Endothelial cell of hepatic sinusoid (primary cell): Measurements from ENCODE around the gene KIF17.

Source experiments
- in situ Hi-C: cut with HindIII; loops from 2 replicates; pipeline ENCODE4 v1.10.0; 2017; ENCODE audit warnings: low sequenced_read_pairs

The KIF17 gene

GRCh38 chr1:20717452-20718342 is at the start of gene KIF17:
Gene KIF17, minus strand, starts transcription at chr1:20718007. Its CDS starts 301 bp downstream, at chr1:20717706.
- in situ Hi-C loops, result no loop called here

DNA sequence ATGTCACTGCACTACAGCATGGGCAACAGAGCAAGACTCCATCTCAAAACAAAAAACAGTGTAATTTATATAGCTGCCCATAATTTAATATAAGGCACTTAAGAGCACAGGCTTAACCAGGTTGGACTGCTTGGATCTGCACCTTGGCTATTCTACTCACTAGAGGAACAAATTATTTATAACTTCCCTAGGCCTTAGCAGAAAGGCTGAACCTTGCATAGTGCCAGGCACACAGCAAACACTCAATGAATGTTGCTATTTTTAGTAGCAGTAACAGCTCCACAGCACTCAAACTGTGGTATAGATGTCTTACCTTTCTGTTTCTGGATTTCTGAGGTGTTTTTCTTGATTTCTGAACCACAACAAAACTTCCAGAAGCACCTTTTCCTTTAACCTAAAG is 49.5 kb upstream of the KIF17 start:
- in situ Hi-C loops, result no loop called here

DNA sequence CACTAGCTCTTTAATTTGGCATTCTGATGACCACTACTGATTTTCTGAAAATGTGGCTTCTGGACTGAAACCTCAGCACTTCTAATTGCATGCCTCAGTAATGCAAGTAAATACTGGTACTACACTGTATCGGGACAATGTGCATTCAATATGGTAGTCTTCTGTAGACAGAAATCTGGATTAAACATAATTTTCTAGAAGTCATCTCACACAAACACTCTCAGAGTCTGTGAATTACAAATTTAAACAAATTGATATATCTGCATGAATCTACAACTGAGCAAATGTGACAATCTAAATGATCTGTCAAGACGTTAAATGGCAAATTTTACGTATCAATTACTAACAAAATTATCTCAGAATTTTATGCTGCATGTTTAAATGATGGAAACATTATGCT is 45.6 kb upstream of the KIF17 start:
- in situ Hi-C loops, result no loop called here

GRCh38 chr1:20760322-20760721 is 42.5 kb upstream of the KIF17 start:
- in situ Hi-C loops, result no loop called here

DNA sequence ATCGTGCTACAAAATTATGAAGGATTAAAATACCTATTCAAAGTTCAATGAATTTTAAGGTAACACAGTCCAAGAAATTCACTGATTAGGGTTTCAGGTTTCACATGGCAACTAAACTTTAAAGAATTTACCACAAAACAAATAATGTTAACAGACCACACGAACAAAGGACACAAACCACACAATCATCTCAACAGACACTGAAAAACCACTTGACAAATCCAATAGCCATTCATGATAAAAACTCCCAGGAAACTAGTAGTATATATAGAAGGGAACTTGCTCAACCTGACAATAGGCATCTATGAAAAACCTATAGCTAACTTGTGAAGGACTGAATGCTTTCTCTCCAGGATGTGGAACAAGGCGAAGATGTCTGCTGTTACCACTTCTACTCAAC is 35.8 kb upstream of the KIF17 start:
- in situ Hi-C loops, result no loop called here

DNA sequence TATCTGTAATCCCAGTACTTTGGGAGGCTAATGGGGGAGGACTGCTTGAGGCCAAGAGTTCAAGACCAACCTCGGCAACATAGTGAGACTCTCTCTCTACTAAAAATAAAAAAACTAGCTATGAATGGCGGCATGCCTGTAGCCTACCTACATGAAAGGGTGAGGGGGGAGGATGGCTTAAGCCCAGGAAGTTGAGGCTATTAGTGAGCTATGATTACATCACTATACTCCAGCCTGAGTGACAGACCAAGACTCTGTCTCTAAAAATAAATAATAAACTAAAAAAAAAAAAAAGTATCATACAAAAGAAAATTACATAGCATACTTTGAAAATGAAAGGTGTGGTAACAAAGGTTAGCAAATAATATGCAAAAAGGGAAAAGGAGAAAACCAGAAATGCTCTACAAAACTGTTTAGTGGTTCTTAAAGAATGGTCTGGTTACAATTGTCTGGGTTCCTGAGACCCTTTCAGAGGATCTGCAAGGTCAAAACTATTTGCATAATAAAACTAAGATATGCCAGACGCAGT is 33.7 kb upstream of the KIF17 start:
- in situ Hi-C loops, result no loop called here

- in situ Hi-C loops, result no loop called here
Observed at GRCh38 chr1:20742671-20743070, 24.9 kb upstream of the KIF17 start.

DNA sequence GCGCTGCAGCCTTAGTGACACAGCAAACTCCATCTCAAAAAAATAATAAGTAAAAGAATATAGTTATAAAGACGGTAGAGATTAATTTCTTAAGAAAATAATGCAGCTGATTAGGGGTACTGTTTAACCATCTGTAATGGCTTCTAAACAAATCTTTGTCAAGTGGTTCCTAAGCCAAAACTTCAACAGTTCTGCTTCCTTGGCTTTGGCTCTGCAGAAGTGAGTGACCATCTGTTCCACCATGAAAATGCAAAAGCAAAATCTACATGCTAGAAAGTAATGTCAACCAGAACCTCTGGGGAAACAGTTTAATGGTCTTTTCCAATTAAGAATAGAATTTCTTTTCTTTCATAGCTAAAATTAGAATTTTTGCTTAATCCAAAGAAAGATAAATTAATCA is 23.0 kb upstream of the KIF17 start:
- in situ Hi-C loops, result no loop called here

DNA sequence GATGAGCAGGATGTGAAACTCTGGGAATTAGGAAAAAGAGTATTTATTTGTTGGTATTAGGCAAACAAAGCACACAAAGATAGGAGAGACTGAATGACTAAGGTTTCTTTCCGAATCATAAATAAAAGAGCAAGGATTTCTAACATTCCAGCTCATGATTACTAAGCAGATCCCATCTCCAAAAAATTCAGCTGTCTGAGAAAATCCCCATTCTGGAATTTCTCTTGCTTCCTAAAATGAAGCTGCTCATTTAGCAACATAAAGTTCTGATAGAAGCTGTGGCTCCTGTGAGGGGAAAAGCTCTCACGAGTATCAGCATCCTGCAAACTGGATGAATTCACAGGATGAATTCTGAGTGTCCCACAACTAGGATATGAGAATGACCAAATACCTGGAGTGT is 21.4 kb upstream of the KIF17 start:
- in situ Hi-C loops, result no loop called here

DNA sequence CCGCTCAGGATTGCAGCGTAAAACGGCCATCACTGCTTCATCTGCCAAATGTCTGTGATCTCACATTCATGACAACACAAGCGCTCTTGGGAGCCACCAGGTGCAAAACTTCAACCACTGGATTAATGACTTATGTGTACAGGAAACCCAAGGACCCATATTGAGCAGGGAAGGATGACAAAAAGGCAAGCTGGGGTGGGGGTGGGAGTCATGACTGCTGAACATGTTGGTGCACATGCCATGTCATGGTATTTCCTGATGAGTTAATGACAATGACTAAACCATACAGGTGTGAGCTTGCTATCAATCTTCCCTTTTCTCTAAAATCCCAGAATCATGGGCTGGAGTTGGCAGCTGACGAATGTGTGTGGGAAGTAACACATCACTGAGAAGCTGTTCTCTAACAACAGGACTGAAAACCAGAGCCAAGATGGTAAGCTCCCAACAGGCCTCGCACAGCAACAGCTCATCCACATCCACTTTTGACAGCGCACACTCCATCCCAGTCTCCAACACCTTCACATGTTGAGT is 17.8 kb upstream of the KIF17 start:
- in situ Hi-C loops, result no loop called here

DNA sequence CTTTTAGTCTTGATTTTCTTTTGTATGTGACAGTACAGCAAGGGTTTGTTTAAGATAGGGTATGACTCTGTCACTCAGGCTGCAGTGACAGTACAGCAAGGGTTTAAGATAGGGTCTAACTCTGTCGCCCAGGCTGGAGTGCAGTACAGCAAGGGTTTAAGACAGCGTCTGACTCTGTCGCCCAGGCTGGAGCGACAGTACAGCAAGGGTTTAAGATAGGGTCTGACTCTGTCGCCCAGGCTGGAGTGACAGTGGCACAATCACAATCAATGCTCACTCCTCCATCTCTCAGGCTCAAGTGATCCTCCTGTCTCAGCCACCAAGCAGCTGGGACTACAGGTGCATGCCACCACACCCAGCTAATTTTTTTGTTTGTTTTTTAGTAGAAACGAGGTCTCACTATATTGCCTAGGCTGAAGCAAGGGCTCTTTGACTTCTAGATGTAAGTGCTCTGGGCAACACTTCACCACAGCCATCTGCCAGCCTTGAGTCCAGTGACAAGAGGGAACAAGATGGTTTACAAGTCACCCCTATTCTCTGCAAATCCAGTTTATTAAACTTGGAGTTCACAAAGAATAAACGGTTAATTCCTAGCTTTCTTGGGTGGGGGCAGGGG is 15.7 kb upstream of the KIF17 start:
- in situ Hi-C loops, result no loop called here

DNA sequence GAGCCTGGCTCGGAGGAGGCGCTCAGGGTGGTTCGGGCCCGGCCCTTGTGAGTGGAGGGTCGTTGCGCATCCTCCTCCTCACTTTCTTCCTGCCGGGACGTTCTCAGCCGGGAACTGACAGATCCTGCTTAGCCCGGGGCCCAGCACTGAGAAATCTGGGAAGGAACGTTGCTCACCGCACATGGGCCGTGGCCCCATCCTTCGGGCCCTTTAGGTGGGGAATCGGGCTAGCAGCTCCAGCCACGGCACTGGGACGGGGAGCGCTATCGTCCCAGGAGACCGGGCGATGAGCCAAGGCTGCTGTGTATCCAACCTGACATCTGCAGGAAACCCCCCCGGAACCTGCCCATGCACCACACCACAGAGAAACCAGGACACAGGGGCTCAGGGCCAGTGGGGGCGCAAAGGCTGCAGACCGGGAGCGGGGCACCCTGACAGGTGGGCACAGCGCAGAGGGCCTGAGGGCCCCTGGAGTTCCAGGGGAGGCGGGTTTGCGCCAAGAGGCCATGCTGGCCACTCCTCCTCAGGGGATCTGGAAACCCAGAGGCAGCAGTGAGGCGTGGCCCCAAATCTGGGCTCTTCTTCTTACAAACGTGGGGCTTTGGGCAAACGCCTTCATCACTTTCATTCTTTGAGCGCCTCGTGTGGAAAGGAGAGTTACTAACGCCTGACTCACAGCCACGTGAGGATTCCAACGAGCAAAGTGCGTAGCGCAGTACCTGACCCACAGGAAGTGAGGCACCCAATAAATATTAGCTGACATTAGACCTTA is 15.0 kb upstream of the KIF17 start, which contains the start of gene SH2D5:
SH2D5 (minus strand) TSS at position 116 of the 772 bp plus-strand sequence. CDS start 4,659 bp downstream, outside the sequence.
- in situ Hi-C loops, result no loop called here

- in situ Hi-C loops, result no loop called here
Observed at GRCh38 chr1:20732071-20732587, 14.3 kb upstream of the KIF17 start.

DNA sequence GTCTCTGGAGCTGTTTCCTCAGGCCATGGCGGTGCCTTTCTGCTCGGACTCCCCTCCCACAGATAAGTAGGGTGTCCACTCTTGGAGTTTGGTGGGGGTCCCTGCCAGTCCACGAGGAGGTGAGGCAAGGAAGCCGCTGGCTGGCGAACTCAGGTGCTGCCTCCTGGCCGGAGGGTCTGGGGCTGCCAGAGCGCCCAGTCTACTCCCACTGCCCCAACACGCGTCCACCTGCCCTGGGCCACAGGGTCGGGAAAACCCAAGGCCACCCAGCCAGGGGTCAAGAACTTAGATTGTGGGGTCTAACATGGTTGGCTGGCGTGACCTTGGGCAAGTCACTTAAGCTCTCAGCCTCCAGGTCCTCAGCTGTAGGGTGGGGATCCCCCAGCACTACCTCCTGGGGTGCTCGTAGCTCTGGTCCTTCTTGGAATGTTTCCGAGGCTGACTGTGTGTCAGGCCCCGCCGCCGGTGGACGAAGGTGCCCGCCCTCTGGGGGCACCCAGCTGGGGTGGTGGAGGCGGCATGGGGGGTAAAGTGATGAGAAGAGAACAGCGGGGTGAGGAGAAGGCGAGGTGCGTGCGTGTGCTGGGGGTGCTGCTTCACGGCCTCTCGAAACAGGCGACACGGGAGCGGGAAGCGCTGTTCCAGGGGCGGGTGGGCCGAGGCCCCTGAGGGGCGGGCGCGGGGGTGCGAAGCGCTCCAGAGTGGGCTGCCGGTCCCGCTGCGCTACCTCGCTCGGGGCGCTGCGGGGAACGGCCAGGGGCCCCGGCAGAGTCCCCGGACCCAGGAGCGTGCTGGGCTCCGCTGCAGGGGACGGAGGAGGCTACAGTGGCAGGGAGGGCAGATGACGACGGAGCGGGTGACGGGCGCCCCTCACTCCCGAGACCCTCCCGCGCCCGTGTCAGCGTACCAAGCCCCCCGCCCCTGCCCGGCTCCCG is 13.5 kb upstream of the KIF17 start:
- in situ Hi-C loops, result no loop called here

DNA sequence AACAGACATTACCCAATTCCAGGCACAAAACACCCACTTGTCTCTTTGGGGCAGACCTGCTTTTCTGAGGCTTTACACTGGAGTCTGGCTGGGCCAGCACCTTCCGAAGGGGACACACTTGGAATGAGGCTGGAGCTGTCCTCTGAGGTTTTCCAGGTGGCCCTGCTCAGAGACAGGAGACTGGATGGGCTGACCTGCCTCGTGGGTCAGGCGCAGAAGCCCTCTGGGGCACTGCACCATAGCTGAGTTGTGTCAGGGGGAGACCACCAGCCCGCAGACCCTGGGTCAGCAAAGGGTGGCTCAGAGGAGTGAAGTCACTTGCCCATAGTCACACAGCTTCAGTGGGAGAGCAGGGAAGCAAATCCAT is 12.9 kb upstream of the KIF17 start:
- in situ Hi-C loops, result no loop called here

DNA sequence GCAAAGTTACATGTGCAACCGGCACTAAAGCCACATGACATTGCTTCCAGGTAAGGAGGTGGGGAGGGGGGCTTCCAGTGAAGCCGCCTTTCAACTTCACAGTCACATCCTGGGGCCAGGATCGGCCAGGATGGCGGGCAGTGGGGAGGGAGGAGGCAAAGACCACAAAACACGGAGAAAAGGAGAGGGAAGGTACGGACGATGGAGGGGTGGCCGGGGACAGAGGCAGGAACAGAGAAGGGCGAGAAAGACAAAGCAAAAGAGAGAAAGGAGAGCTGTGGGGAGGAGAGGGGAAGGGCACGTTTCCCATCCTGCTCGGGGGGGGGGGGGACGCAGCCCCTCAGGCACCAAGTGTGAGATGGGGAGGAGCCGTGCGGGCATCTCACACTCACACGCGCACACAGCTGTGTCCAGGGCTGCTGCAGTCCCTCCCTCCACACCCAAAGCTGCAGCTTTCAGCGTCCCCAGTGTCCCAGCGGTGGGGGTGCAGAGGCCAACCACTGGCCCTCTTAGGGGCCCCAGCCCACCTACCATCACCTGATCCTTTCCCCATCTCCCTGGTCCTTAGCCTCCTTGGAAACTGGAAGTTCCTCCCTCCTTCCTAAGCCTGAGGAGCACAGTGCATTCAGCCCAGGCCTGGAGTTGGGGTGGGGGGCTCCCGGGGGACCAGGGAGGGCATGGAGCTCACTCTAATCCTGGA is 12.3 kb upstream of the KIF17 start:
- in situ Hi-C loops, result no loop called here

DNA sequence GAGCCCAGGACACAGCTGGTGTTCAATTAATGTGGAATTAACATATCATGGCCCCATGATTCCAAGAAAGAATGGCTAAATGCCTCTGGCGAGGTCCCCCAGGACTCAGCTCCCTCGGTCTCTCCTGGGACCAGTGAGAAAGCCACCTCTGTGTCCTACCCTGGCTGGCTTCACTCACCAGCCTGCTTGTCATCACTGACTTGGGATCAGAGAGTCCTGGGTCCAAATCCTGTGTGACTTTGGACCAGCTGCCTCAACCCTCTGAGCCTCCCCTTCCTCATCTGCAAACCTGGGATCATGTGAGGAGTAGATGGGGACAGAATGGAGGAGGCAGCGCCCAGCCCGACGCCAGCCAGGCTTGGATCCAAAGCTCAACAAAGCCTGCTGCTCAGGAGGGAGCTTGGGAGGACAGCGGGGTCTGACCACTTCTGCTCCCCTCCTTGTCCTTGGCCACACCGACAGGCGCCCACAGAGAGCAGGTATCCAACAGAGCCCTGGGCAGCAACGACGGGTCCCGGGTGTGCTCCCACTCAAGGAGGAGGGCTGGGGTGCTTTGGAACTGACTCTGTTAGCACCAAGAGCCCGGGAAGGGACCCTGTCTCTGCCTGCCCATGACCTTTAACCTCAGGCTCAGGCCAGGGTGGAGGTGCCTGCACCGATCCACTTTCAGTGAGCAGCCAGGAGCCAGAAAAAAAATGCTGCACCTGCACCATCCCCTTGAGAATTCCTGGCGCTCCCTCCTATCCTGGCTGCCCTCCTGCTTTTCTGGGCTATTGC is 11.5 kb upstream of the KIF17 start:
- in situ Hi-C loops, result no loop called here

DNA sequence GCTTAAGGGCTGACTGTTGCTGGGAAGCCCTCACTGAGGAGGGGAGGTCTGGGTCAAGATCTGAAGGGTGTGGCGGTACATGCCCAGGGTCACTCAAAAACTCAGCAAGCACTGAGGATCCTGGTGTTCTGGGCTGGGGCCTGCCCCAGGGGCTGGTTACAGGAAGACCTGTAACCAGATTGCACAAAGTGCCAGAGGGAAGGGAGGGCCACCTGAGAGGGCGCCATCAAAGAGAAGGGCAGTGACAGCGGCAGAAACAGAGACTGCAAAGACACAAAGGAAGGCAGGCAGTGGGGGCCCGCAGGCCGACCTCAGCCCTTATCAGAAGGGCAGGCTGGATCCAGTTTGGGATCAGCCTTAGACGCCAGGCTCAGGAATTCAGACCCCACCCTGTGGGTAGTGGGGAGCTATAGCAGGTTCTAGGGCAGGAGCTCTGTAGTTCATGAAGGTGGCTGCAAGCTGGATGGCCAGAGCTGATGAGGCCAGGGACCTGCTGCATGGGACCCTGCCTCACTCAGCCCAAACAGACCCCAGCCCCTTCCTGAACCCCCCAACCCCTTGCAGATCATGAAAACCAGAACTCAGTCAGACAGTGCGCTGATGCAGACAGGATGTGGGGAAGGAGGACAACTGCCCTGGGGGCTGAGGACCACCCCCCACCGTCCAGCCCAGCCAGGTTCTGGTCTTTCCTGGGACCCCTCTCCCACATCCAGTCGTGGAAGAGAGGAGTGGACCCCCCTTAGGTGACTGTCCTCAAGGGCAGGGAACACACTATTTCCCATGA is 10.8 kb upstream of the KIF17 start:
- in situ Hi-C loops, result no loop called here
